COLO668 (cell line): ENCODE measurements around the gene NPIPA7.
"Not testable (repeated sequence)": the region's sequence is repeated elsewhere in the genome, so short reads cannot be mapped to it uniquely, and the experiment has no call there.

ENCODE experiments used
- DNase-seq: peaks from one replicate; lab custom pipeline; 2025; ENCODE audit not compliant: unreplicated experiment; lab: John Stamatoyannopoulos, UW

The NPIPA7 gene

GRCh38 chr16:16417914-16418544, 39.1 kb downstream of the NPIPA7 start:
- DNase-seq = not testable (repeated sequence)

- DNase-seq = not testable (repeated sequence)
Measured at GRCh38 chr16:16420515-16420914, 41.6 kb downstream of the NPIPA7 start.

- not testable (repeated sequence) for DNase-seq
Measured at GRCh38 chr16:16425146-16425545, 46.2 kb downstream of the NPIPA7 start.

GRCh38 chr16:16431135-16431534, 52.2 kb downstream of the NPIPA7 start:
- not testable (repeated sequence) for DNase-seq

- not testable (repeated sequence) for DNase-seq
Measured at GRCh38 chr16:16434711-16435110, 55.8 kb downstream of the NPIPA7 start.

GRCh38 chr16:16441401-16441800, 62.5 kb downstream of the NPIPA7 start:
- not testable (repeated sequence) for DNase-seq
